ENCODE data around the gene RHEB. TPM values are rescaled to one million over a fixed set of nuclear protein-coding genes. Genes with fewer than 3 reads are reported as not detected.

The RHEB gene
- total RNA-seq, 4 donors from 2014 or later = 41.2 to 64.4 (median 53.5) TPM

DNA sequence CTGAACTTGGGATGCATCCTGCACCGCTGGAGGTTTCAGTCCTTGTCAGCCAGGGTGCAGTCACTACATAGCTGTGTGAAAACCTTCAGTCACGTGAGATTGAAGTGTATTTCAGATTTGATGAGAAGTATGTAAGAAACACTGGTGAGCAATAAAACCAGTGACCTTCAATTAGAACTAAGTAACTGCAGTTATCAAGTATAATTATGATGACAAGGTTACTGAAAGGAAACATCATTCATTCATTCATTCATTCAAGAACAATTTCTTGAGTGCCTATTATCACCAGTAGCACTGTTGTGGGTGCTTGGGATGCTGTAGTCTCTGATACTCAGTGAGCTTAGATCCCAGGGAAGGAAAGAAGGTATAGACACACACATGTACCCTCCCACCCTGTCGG lies 33.6 kb downstream of the RHEB start:
- no peak overlapping the region for H3K4me3 ChIP-seq (ENCODE audit: low read depth, poor library complexity, severe bottlenecking)
- intact Hi-C loops (cut with DNase I; ENCODE audit: low total_unique reads) = no loop called here
- 94 to 96% methylated on average over 3 of the region's 3 CpGs for WGBS, 2 donors
- DNase-seq (ENCODE audit: low spot score in 2 of 2) = no peak
- TF ChIP-seq, protein P1, sequence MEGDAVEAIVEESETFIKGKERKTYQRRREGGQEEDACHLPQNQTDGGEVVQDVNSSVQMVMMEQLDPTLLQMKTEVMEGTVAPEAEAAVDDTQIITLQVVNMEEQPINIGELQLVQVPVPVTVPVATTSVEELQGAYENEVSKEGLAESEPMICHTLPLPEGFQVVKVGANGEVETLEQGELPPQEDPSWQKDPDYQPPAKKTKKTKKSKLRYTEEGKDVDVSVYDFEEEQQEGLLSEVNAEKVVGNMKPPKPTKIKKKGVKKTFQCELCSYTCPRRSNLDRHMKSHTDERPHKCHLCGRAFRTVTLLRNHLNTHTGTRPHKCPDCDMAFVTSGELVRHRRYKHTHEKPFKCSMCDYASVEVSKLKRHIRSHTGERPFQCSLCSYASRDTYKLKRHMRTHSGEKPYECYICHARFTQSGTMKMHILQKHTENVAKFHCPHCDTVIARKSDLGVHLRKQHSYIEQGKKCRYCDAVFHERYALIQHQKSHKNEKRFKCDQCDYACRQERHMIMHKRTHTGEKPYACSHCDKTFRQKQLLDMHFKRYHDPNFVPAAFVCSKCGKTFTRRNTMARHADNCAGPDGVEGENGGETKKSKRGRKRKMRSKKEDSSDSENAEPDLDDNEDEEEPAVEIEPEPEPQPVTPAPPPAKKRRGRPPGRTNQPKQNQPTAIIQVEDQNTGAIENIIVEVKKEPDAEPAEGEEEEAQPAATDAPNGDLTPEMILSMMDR (IDR thresholded peaks at IDR 0.05) = no peak
- TF ChIP-seq POLR2A (IDR thresholded peaks at IDR 0.05) = no peak

- no peak for DNase-seq (ENCODE audit: low spot score in 2 of 2)
- 63 to 67% methylated on average over 7 of the region's 7 CpGs for WGBS, 2 donors
- intact Hi-C loops (cut with DNase I; ENCODE audit: low total_unique reads) = no loop called here
- TF ChIP-seq, protein P1 (IDR thresholded peaks at IDR 0.05) = no peak
- no peak for TF ChIP-seq POLR2A (IDR thresholded peaks at IDR 0.05)
- H3K4me3 ChIP-seq (ENCODE audit: low read depth, poor library complexity, severe bottlenecking) = no peak overlapping the region
Measured at GRCh38 chr7:151484971-151485707, 34.6 kb downstream of the RHEB start.

DNA sequence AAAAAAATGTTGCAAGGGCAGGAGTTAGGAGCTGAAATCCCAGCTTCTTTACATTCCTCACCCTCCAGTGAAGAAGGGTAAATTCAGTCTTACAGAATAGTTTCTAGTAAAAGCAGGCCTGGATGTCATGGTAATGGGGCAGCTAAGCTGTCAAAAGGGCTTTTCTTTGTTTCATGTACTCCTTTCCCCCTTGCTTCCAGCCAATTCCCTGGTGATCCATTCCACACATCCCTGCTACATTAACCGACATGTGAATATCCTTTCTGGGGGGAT lies 36.0 kb downstream of the RHEB start:
- DNase-seq (ENCODE audit: low spot score in 2 of 2) = no peak
- TF ChIP-seq, protein P1 (IDR thresholded peaks at IDR 0.05) = no peak
- TF ChIP-seq POLR2A (IDR thresholded peaks at IDR 0.05) = no peak
- intact Hi-C loops (cut with DNase I; ENCODE audit: low total_unique reads) = no loop called here
- 90 to 93% methylated on average over 1 of the region's 1 CpG for WGBS, 2 donors
- H3K4me3 ChIP-seq (ENCODE audit: low read depth, poor library complexity, severe bottlenecking) = no peak overlapping the region

DNA sequence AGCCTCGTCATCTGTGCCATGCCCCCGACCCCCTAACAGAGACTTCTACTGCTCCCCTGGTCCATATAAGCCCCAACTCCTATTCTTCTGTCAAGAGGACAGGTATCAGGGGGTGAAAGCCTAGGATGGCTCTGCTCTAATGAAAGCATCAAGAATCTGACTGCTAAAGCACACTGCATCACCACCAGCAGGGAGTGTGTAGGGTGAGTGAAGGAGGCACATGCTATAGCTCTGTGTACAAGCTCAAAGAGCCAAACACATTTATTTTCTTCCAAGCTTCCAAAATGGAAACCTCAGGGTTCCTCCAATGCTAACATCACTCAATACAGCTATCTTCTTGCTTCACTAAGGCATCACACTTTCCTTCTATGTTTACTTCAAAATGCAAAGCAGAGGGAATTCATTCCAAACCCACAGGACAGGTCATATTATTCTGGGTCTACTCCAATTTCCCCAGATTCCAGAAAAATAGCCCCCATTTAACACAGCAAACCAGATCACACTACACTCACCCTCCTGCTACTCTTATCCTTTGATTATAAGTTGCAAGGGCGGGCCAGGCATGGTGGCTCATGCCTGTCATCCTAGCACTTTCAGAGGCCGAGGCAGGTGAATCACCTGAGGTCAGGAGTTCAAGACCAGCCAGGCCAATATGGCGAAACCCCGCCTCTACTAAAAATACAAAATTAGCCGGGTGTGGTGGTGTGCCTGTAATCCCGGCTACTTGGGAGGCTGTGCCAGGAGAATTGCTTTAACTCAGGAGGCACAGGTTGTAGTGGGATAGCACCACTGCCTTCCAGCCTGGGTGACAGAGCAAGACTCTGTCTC lies 36.6 kb downstream of the RHEB start:
- DNase-seq (ENCODE audit: low spot score in 2 of 2) = no peak
- 81 to 83% methylated on average over 8 of the region's 8 CpGs for WGBS, 2 donors
- no peak for TF ChIP-seq POLR2A (IDR thresholded peaks at IDR 0.05)
- TF ChIP-seq, protein P1 (IDR thresholded peaks at IDR 0.05) = no peak
- intact Hi-C loops (cut with DNase I; ENCODE audit: low total_unique reads) = no loop called here
- no peak overlapping the region for H3K4me3 ChIP-seq (ENCODE audit: low read depth, poor library complexity, severe bottlenecking)

DNA sequence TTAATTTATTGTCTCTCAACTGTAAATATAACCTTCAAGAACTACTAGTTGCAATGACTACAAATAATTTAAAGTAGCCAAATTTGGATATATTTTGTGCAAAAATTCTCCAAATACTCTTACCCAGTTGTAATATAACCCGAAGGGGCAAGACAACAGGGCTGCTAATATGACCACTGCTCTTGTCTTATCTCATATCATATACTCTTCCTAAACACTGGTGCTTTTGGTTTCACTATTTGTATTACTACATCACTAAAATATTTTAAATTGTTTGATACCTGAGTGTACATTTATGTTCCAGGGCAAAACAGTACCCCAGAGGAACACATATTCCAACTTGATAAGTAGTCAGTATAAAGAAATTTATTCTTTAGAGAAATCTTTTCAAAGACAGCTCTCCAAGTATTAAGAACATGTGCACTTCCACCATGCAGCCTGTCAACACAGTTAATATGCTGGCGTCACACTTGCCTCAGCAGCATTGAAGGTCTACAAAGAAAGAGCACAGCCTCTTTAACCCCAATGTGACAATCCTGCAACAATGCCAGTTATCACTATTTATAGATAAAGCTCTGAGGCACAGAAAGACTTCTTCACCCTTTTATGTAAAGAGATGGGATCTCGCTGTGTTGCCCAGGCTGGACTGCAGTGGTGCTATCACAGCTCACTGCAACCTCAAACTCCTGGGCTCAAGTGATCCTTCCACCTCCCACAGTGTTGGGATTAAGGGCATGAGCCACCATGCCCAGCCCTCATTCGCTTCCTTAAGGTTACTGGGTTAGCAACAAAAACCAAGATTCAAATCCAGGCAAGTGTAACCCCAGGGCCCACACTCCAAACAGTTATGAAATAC lies 37.8 kb downstream of the RHEB start:
- TF ChIP-seq POLR2A (IDR thresholded peaks at IDR 0.05) = no peak
- TF ChIP-seq, protein P1 (IDR thresholded peaks at IDR 0.05) = no peak
- intact Hi-C loops (cut with DNase I; ENCODE audit: low total_unique reads) = no loop called here
- no peak for DNase-seq (ENCODE audit: low spot score in 2 of 2)
- H3K4me3 ChIP-seq (ENCODE audit: low read depth, poor library complexity, severe bottlenecking) = no peak overlapping the region
- WGBS, 2 donors = 85 to 88% methylated on average over 4 of the region's 4 CpGs
